CD8-positive, alpha-beta memory T cell (primary cell): ENCODE data around the gene ZNF462. TPM values are rescaled to one million over a fixed set of nuclear protein-coding genes. Genes with fewer than 3 reads are reported as not detected.
"Not testable (repeated sequence)": the region's sequence is repeated elsewhere in the genome, so short reads cannot be mapped to it uniquely, and the experiment has no call there.

Source experiments
- CTCF ChIA-PET: fragments of 350-600 bp; sonication (Branson Sonifier 250); formaldehyde crosslinking; loops from one replicate; lab custom pipeline; 2021; ENCODE audit warnings: antibody characterized with exemption; lab: Charles Lee
- POLR2A ChIA-PET: fragments of 350-600 bp; sonication (Branson Sonifier 250); formaldehyde crosslinking; loops from one replicate; lab custom pipeline; 2021; ENCODE audit warnings: antibody characterized with exemption; lab: Charles Lee
- DNase-seq, 5 donors: peaks; one replicate each; pipeline versions ENCODE4 v3.0.0 to v3.0.0-alpha.2; 2020 to 2022; ENCODE audit warnings: mixed read lengths in 1 of 5
- H3K27ac ChIP-seq: one replicate; pipeline ENCODE4 v1.7.0; 2013; ENCODE audit warnings: low read depth, mild to moderate bottlenecking, low read length, moderate library complexity
- H3K27me3 ChIP-seq: 2 replicates; pipeline ENCODE4 v1.7.0; 2013; ENCODE audit warnings: low read length, mild to moderate bottlenecking; ENCODE audit not compliant: insufficient read depth, poor library complexity, severe bottlenecking
- H3K36me3 ChIP-seq: 2 replicates; pipeline ENCODE4 v1.7.0; 2013; ENCODE audit warnings: mild to moderate bottlenecking, low read length, moderate library complexity; ENCODE audit not compliant: insufficient read depth
- H3K4me1 ChIP-seq: 2 replicates; pipeline ENCODE4 v1.7.0; 2013; ENCODE audit warnings: mild to moderate bottlenecking, low read length, moderate library complexity; ENCODE audit not compliant: insufficient read depth
- H3K4me3 ChIP-seq: 2 replicates; pipeline ENCODE4 v1.7.0; 2013; ENCODE audit warnings: mild to moderate bottlenecking, low read length
- H3K9me3 ChIP-seq: 2 replicates; pipeline ENCODE4 v1.7.0; 2013; ENCODE audit warnings: mild to moderate bottlenecking, low read length
- H3K27ac Mint-ChIP-seq, 8 donors: one replicate each; pipeline ENCODE4 v1.8.0; 2020 to 2021; ENCODE audit warnings: mixed read lengths in 8 of 8, mild to moderate bottlenecking in 6 of 8, inconsistent platforms in 3 of 8, moderate library complexity in 3 of 8
- H3K27me3 Mint-ChIP-seq, 2 donors: one replicate each; pipeline ENCODE4 v1.8.0; 2020 to 2021; ENCODE audit warnings: mixed read lengths in 2 of 2, mild to moderate bottlenecking in 1 of 2, moderate library complexity in 1 of 2
- H3K36me3 Mint-ChIP-seq, 3 donors: one replicate each; pipeline ENCODE4 v1.8.0; 2020 to 2021; ENCODE audit warnings: mixed read lengths in 3 of 3, inconsistent platforms in 1 of 3, mild to moderate bottlenecking in 1 of 3
- H3K4me1 Mint-ChIP-seq, 3 donors: one replicate each; pipeline ENCODE4 v1.8.0; 2020 to 2021; ENCODE audit warnings: mixed read lengths in 3 of 3, inconsistent platforms in 1 of 3, mild to moderate bottlenecking in 1 of 3
- H3K4me3 Mint-ChIP-seq, 7 donors: one replicate each; pipeline ENCODE4 v1.8.0; 2020 to 2021; ENCODE audit warnings: mixed read lengths in 7 of 7, mild to moderate bottlenecking in 6 of 7, moderate library complexity in 4 of 7, inconsistent platforms in 2 of 7
- H3K9me3 Mint-ChIP-seq, 5 donors: one replicate each; pipeline ENCODE4 v1.8.0; 2020 to 2022; ENCODE audit warnings: mixed read lengths in 5 of 5, mild to moderate bottlenecking in 3 of 5, moderate library complexity in 2 of 5, inconsistent platforms in 1 of 5
- polyA plus RNA-seq: library from polyadenylated mRNA; unstranded; fragments of 300-500 nt; fragmentation: Illumina TruSeq; gene quantifications from one replicate; pipeline ENCODE4 v1.2.3, GENCODE V29; 2021
- total RNA-seq, 2 experiments: library from RNA; stranded (reverse); gene quantifications; one replicate each; pipeline ENCODE4 v1.2.3, GENCODE V29; 2021

The ZNF462 gene
- total and polyA plus RNA-seq, 3 experiments from 2014 or later = 0.13 to 0.18 TPM; not detected in 1

DNA sequence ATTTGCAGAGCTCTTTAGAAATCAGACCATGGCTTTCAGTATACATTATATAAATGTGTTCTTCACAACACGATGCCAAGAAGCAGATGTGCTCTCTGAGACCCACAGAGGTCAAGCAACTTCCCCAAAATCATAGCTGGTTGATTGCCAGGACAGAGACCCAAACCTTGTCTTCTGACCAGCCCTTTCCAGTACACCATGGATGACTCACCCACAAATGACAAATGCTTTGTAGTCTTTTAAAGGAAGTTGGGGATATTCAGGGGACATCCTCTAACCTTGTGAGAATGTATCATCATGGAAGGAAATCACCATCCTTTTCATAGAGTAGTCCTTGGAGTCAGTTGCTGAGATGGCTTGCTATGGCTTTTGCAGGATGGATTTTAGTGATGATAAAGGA, 30.1 kb downstream of the ZNF462 start:
- DNase-seq = no peak
- Histone ChIP-seq H3K4me3 (no peak overlapping the region), H3K36me3 (no peaks in the 10 kb centered on the region), H3K27ac (no peak overlapping the region), H3K4me1 (no peaks in the 10 kb centered on the region), H3K9me3 (no peaks in the 10 kb centered on the region), H3K27me3 (no peaks in the 10 kb centered on the region)
- Mint-ChIP-seq H3K4me1 (no peaks in the 10 kb centered on the region), H3K27ac (no peak overlapping the region), H3K27me3 (peaks cover 0 to 3% of the 10 kb centered on the region in 2 donors), H3K4me3 (no peak overlapping the region), H3K9me3 (peaks cover 0 to 5% (median 1%) of the 10 kb centered on the region in 5 donors), H3K36me3 (no peaks in the 10 kb centered on the region)
- ChIA-PET POLR2A (no interaction called here), CTCF (no interaction called here)

DNA sequence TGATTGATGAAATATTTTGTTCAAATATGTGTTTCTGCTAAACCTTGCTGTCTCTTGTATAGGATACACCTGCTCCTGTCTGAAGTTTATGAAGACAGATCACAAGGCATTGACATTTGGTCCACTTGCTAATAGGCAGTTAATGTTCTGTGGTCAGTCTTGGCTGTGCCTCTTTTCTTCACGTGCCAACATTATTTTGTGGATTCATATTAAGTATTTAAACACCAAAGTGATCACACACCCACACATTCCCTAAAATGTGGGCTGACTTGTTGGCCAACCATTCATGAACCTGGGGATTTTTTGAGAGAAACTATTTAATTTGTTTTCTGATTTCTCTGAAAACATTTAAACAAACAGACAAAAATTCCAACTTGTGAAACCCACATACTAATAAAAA, 33.7 kb downstream of the ZNF462 start:
- Histone ChIP-seq H3K4me3 (no peak overlapping the region), H3K27me3 (no peaks in the 10 kb centered on the region), H3K36me3 (no peaks in the 10 kb centered on the region), H3K4me1 (no peaks in the 10 kb centered on the region), H3K27ac (no peak overlapping the region), H3K9me3 (no peaks in the 10 kb centered on the region)
- peaks cover 0 to 9% (median 4%) of the 10 kb centered on the region in 5 donors for H3K9me3 Mint-ChIP-seq
- ChIA-PET CTCF (no interaction called here), POLR2A (no interaction called here)
- no peak for DNase-seq
- H3K27me3 Mint-ChIP-seq = no peaks in the 10 kb centered on the region
- H3K36me3 Mint-ChIP-seq = no peaks in the 10 kb centered on the region
- no peak overlapping the region for H3K27ac Mint-ChIP-seq
- no peaks in the 10 kb centered on the region for H3K4me1 Mint-ChIP-seq
- no peak overlapping the region for H3K4me3 Mint-ChIP-seq

DNA sequence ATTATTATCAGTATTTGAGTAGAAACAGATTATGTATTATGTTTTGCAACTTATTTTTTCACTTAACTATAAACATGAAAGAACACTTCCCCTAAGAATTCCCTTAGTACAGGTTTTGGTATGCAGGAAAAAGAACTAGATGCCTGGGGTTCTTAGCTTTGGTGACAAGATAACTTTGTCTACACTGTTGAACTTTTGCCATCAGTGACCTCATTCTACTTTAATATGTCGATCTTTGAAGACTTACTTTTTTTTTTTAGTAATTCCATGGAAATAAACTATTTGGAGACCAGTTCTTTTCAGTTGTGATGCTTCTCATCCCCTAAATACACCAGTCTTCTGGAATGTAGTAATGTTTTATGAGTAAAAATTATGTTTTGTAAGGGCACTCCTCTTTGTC, 34.3 kb downstream of the ZNF462 start:
- Mint-ChIP-seq H3K27ac (no peak overlapping the region), H3K36me3 (no peaks in the 10 kb centered on the region), H3K9me3 (peaks cover 0 to 9% (median 5%) of the 10 kb centered on the region in 5 donors), H3K27me3 (no peaks in the 10 kb centered on the region), H3K4me3 (no peak overlapping the region), H3K4me1 (no peaks in the 10 kb centered on the region)
- Histone ChIP-seq H3K36me3 (no peaks in the 10 kb centered on the region), H3K27me3 (no peaks in the 10 kb centered on the region), H3K4me3 (no peak overlapping the region), H3K27ac (no peak overlapping the region), H3K4me1 (no peaks in the 10 kb centered on the region), H3K9me3 (no peaks in the 10 kb centered on the region)
- no peak for DNase-seq
- ChIA-PET CTCF (no interaction called here), POLR2A (no interaction called here)

DNA sequence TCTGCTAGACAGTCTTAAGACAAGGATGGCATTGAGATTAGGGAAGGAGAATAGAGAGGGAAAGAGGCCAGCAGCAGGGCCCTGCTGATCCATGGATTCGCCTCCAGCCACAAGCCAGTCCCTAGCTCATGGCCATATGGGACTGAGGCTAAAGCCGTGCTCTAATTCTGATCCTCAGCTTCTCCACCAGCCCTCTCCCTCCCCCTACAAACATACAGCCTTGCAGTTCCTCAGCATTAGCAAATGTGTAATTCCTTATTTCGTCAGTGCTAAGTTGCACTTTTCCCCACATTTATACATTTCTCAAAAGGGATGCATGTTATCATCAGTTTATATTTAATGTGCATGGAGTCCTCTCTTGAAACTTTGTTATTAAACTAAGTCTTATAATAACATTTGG, 34.8 kb downstream of the ZNF462 start:
- H3K9me3 ChIP-seq = no peaks in the 10 kb centered on the region
- no peak for DNase-seq
- CTCF ChIA-PET = no interaction called here
- no peaks in the 10 kb centered on the region for H3K36me3 Mint-ChIP-seq
- no peaks in the 10 kb centered on the region for H3K36me3 ChIP-seq
- no peak overlapping the region for H3K27ac Mint-ChIP-seq
- POLR2A ChIA-PET = no interaction called here
- H3K4me1 Mint-ChIP-seq = no peaks in the 10 kb centered on the region
- no peak overlapping the region for H3K4me3 Mint-ChIP-seq
- no peaks in the 10 kb centered on the region for H3K27me3 Mint-ChIP-seq
- no peak overlapping the region for H3K27ac ChIP-seq
- H3K4me1 ChIP-seq = no peaks in the 10 kb centered on the region
- H3K9me3 Mint-ChIP-seq = peaks cover 0 to 11% (median 6%) of the 10 kb centered on the region in 5 donors
- no peak overlapping the region for H3K4me3 ChIP-seq
- no peaks in the 10 kb centered on the region for H3K27me3 ChIP-seq

DNA sequence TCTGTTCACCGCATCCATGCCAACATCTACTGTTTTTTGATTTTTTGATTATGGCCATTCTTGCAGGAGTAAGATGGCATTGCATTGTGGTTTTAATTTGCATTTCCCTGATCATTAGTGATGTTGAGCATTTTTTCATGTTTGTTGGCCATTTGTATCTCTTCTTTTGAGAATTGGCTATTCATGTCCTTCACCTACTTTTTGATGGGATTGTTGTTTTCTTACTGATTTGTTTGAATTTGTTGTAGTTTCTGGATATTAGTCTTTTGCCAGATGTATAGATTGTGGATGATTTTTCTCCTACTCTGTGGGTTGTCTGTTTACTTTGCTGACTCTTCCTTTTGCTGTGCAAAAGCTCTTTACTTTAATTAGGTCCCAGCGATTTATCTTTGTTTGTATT, 37.6 kb downstream of the ZNF462 start:
- H3K36me3 ChIP-seq, H3K4me1 ChIP-seq, POLR2A ChIA-PET, H3K27me3 ChIP-seq, H3K4me3 Mint-ChIP-seq, H3K27ac Mint-ChIP-seq, H3K27ac ChIP-seq, DNase-seq, H3K4me1 Mint-ChIP-seq, H3K9me3 ChIP-seq, CTCF ChIA-PET, H3K4me3 ChIP-seq, H3K36me3 Mint-ChIP-seq, H3K27me3 Mint-ChIP-seq: not testable (repeated sequence)
- H3K9me3 Mint-ChIP-seq = peaks cover 9 to 30% (median 14%) of the 10 kb centered on the region in 5 donors

DNA sequence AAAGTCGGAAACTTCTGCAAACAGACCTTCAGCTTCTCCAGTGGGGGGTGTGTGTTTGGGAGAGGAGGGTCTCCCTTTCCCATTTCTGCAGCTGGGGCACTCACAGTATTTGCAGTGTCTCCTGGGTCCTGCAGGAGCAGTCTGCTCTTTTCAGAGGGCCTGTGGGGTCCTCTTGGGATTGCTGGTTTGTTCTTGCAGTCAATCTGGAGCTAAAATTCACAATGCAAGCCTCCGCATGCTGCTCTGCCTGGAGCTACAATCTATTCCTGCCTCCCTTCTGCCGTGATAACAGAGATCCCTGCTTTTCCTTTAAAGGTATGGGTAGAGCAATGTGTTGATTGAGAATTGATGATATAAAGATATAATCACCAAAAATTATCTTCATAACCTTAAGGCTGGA, 43.2 kb downstream of the ZNF462 start:
- no peak overlapping the region for H3K4me3 Mint-ChIP-seq

DNA sequence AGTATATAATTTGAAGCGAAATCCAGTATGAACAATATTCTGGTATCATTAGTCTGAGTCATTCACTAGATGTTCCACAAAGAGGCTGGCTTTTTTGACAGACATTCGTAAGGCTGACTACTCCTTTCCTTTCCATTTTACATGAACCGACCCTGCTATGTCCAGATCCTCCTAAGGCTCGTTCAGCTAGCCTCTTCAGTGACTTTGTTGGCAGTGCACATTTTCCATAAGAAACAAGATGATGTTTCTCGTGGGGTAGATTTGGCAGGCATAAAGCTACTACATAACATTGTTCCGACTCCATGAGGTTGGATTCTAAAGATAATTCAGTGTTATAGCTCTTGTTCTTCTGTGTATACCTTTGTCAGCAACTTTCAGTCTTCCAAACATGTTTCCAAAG, 49.0 kb downstream of the ZNF462 start:
- Mint-ChIP-seq H3K4me3 (no peak overlapping the region), H3K36me3 (no peaks in the 10 kb centered on the region), H3K4me1 (no peaks in the 10 kb centered on the region), H3K27ac (no peak overlapping the region), H3K27me3 (peaks cover 0 to 2% of the 10 kb centered on the region in 2 donors), H3K9me3 (peaks cover 0 to 7% (median 5%) of the 10 kb centered on the region in 5 donors)
- H3K4me1 ChIP-seq = no peaks in the 10 kb centered on the region
- no peak for DNase-seq
- H3K9me3 ChIP-seq = no peaks in the 10 kb centered on the region
- POLR2A ChIA-PET = no interaction called here
- no peak overlapping the region for H3K4me3 ChIP-seq
- no peaks in the 10 kb centered on the region for H3K36me3 ChIP-seq
- H3K27ac ChIP-seq = no peak overlapping the region
- H3K27me3 ChIP-seq = no peaks in the 10 kb centered on the region
- CTCF ChIA-PET = no interaction called here

More for the DNA sequence above, 43.2 kb downstream of the ZNF462 start:
- Mint-ChIP-seq H3K4me1 (no peaks in the 10 kb centered on the region), H3K27me3 (peaks cover 0 to 2% of the 10 kb centered on the region in 2 donors), H3K36me3 (no peaks in the 10 kb centered on the region), H3K9me3 (peaks cover 5 to 48% (median 19%) of the 10 kb centered on the region in 5 donors), H3K27ac (no peak overlapping the region)
- DNase-seq = no peak
- ChIA-PET CTCF (no interaction called here), POLR2A (no interaction called here)
- no peaks in the 10 kb centered on the region for H3K27me3 ChIP-seq
- no peaks in the 10 kb centered on the region for H3K36me3 ChIP-seq
- no peaks in the 10 kb centered on the region for H3K9me3 ChIP-seq
- no peak overlapping the region for H3K4me3 ChIP-seq
- no peaks in the 10 kb centered on the region for H3K4me1 ChIP-seq
- no peak overlapping the region for H3K27ac ChIP-seq

DNA sequence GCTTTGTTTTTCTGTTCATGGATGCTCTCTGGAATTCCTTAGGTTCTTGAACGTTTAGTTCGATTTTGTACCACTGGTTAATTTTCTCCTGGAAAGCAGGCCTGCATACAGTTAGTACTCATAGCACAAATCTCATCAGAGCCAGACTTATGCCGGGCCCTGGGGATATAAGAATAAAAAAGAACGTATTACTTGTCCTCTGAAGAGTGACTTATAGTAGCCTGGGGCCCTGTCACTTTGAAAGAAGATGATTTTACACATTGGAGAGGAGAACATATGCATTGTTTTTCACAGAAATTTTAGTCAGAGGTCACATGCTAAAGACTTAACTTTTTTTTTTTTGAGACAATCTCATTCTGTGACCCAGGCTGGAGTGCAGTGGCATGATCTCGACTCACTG, 50.3 kb downstream of the ZNF462 start:
- no peak overlapping the region for H3K4me3 Mint-ChIP-seq
- no peak for DNase-seq
- Histone ChIP-seq H3K4me3 (no peak overlapping the region), H3K27ac (no peak overlapping the region), H3K9me3 (no peaks in the 10 kb centered on the region), H3K4me1 (no peaks in the 10 kb centered on the region), H3K36me3 (no peaks in the 10 kb centered on the region), H3K27me3 (no peaks in the 10 kb centered on the region)
- peaks cover 0 to 7% (median 3%) of the 10 kb centered on the region in 5 donors for H3K9me3 Mint-ChIP-seq
- no peaks in the 10 kb centered on the region for H3K36me3 Mint-ChIP-seq
- POLR2A ChIA-PET = no interaction called here
- CTCF ChIA-PET = no interaction called here
- peaks cover 0 to 2% of the 10 kb centered on the region in 2 donors for H3K27me3 Mint-ChIP-seq
- H3K27ac Mint-ChIP-seq = no peak overlapping the region
- no peaks in the 10 kb centered on the region for H3K4me1 Mint-ChIP-seq

DNA sequence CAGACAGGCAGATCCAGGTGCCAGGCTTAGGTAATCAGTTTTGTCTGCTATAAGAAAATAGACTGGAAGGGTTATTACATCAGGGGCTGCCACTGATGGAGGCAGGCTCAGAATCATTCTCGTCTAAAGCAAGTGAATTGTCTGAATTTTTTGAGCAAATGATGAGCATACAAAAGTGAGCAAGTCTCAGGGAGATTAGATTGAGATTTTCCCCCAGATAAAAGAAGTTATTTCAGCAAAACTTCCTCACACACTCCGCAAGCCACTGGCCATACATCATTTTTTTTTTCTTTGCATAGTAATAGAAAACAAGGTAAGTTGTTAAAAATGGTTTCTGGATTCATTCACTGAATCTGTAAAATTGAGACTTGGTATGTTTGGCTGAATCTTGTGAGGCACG, 52.9 kb downstream of the ZNF462 start:
- CTCF ChIA-PET = no interaction called here
- Mint-ChIP-seq H3K27me3 (no peaks in the 10 kb centered on the region), H3K4me3 (no peak overlapping the region), H3K4me1 (no peaks in the 10 kb centered on the region), H3K27ac (no peak overlapping the region), H3K36me3 (no peaks in the 10 kb centered on the region), H3K9me3 (peaks cover 0 to 5% (median 0%) of the 10 kb centered on the region in 5 donors)
- Histone ChIP-seq H3K4me3 (no peak overlapping the region), H3K9me3 (no peaks in the 10 kb centered on the region), H3K36me3 (no peaks in the 10 kb centered on the region), H3K27me3 (no peaks in the 10 kb centered on the region), H3K4me1 (no peaks in the 10 kb centered on the region), H3K27ac (no peak overlapping the region)
- DNase-seq = no peak
- POLR2A ChIA-PET = no interaction called here
